Body of pancreas (tissue), 4 donors: Measurements from ENCODE around the gene NTSR1. TPM values are rescaled to one million over a fixed set of nuclear protein-coding genes. Genes with fewer than 3 reads are reported as not detected.

Experiments used
- ATAC-seq: fragments of 150-250 bp; one replicate; pipeline ENCODE4 v1.9.1; 2016
- DNase-seq, 4 donors: peaks; one replicate each; pipeline ENCODE4 v3.0.0-alpha.2; 2019
- H3K27ac ChIP-seq, 4 donors: fragments of 200-600 bp; sonication (generic); 1 replicate in 3 of 4; 2 replicates in 1 of 4; pipeline versions ENCODE4 v1.5.1 to v1.6.1; 2016 to 2019; ENCODE audit warnings: mild to moderate bottlenecking in 1 of 4, mixed read lengths in 1 of 4, moderate library complexity in 1 of 4
- H3K27me3 ChIP-seq, 2 donors: fragments of 200-600 bp; sonication (generic); one replicate each; pipeline ENCODE4 v1.6.0; 2016; ENCODE audit warnings: mild to moderate bottlenecking in 1 of 2
- H3K36me3 ChIP-seq, 2 donors: fragments of 200-600 bp; sonication (generic); replicated peaks in 1 of 2; 2 replicates each; pipeline ENCODE4 v1.5.1; 2016; ENCODE audit warnings: low read depth in 2 of 2; ENCODE audit not compliant: insufficient read depth in 1 of 2
- H3K4me1 ChIP-seq: fragments of 200-600 bp; sonication (generic); one replicate; pipeline ENCODE4 v1.6.0; 2016
- H3K4me3 ChIP-seq, 2 donors: fragments of 200-600 bp; sonication (generic); 1 replicate in 1 of 2; 2 replicates in 1 of 2; pipeline ENCODE4 v1.5.1; 2016 to 2019
- H3K9me3 ChIP-seq, 3 donors: fragments of 200-600 bp; sonication (generic); 1 replicate in 2 of 3; 2 replicates in 1 of 3; pipeline ENCODE4 v1.5.1; 2016
- CTCF ChIP-seq, 7 experiments: fragments of 450-650 bp in 4 of 7; fragments of 200-600 bp in 3 of 7; sonication (generic) in 3 of 7; IDR thresholded peaks; one replicate each; pipeline ENCODE4 v1.5.1; 2016 to 2019; ENCODE audit warnings: antibody characterized with exemption in 7 of 7
- POLR2A ChIP-seq, 3 donors: fragments of 450-650 bp; IDR thresholded peaks; one replicate each; pipeline ENCODE4 v1.6.1; 2016; ENCODE audit warnings: antibody characterized with exemption in 3 of 3, mild to moderate bottlenecking in 2 of 3
- WGBS, 2 donors: methylation state at CpG; one replicate each; pipeline ENCODE4 v1.1.5; 2017; 5-methylcytosine and 5-hydroxymethylcytosine counted together
- intact Hi-C: fragments of 100-400 bp; cut with DNase I; formaldehyde crosslinking; loops from one replicate; pipeline ENCODE4 v1.15.1; 2023
- total RNA-seq, 2 donors: library from RNA; depleted of rRNA; stranded (reverse); fragments of >200 nt; gene quantifications; one replicate each; pipeline ENCODE4 v1.1.0, GENCODE V29; 2016

The NTSR1 gene
- total RNA-seq, 2 donors from 2014 or later: not detected

- ATAC-seq (no peak), DNase-seq (no peak)
- H3K27ac ChIP-seq: no peak overlapping the region
- intact Hi-C loops: no loop called here
- no peaks in the 10 kb centered on the region for H3K9me3 ChIP-seq
- 81 to 85% methylated on average over 4 of the region's 4 CpGs for WGBS, 2 donors
- peaks cover 25% of the 10 kb centered on the region for H3K4me1 ChIP-seq
- no peak overlapping the region for H3K4me3 ChIP-seq
- H3K36me3 ChIP-seq: no peaks in the 10 kb centered on the region
- TF ChIP-seq POLR2A (IDR thresholded peaks at IDR 0.05): no peak
- no peak for TF ChIP-seq CTCF (IDR thresholded peaks at IDR 0.05)
- no peaks in the 10 kb centered on the region for H3K27me3 ChIP-seq
Measured at GRCh38 chr20:62763404-62763803, 54.8 kb downstream of the NTSR1 start.

GRCh38 chr20:62764156-62764935, 55.7 kb downstream of the NTSR1 start:
- ATAC-seq: no peak
- TF ChIP-seq CTCF (IDR thresholded peaks at IDR 0.05) (no peak), POLR2A (IDR thresholded peaks at IDR 0.05) (no peak)
- H3K27me3 ChIP-seq: no peaks in the 10 kb centered on the region
- DNase-seq: no peak
- intact Hi-C loops: no loop called here
- no peaks in the 10 kb centered on the region for H3K36me3 ChIP-seq
- no peak overlapping the region for H3K4me3 ChIP-seq
- WGBS, 2 donors: 76 to 86% methylated on average over 11 to 25 of the region's 26 CpGs
- no peaks in the 10 kb centered on the region for H3K9me3 ChIP-seq
- no peak overlapping the region for H3K27ac ChIP-seq
- peaks cover 34% of the 10 kb centered on the region for H3K4me1 ChIP-seq

GRCh38 chr20:62765021-62765420, 56.4 kb downstream of the NTSR1 start:
- no peak for ATAC-seq
- Histone ChIP-seq H3K36me3 (no peaks in the 10 kb centered on the region), H3K4me1 (peaks cover 39% of the 10 kb centered on the region), H3K9me3 (no peaks in the 10 kb centered on the region), H3K27me3 (no peaks in the 10 kb centered on the region), H3K27ac (no peak overlapping the region), H3K4me3 (no peak overlapping the region)
- intact Hi-C loops: no loop called here
- TF ChIP-seq POLR2A (IDR thresholded peaks at IDR 0.05) (no peak), CTCF (IDR thresholded peaks at IDR 0.05) (no peak)
- WGBS, 2 donors: 71 to 75% methylated on average over 6 of the region's 6 CpGs
- no peak for DNase-seq

GRCh38 chr20:62765432-62766070, 56.9 kb downstream of the NTSR1 start:
- Histone ChIP-seq H3K4me3 (no peak overlapping the region), H3K36me3 (no peaks in the 10 kb centered on the region), H3K27me3 (no peaks in the 10 kb centered on the region), H3K9me3 (no peaks in the 10 kb centered on the region), H3K4me1 (peaks cover 40% of the 10 kb centered on the region), H3K27ac (no peak overlapping the region)
- TF ChIP-seq CTCF (IDR thresholded peaks at IDR 0.05) (no peak), POLR2A (IDR thresholded peaks at IDR 0.05) (no peak)
- ATAC-seq: no peak
- intact Hi-C loops: no loop called here
- WGBS, 2 donors: 52 to 63% methylated on average over 11 to 14 of the region's 15 CpGs
- DNase-seq: no peak
